ENCODE results near the gene SLC25A34.

GRCh38 chr1:15726508-15726907, 9.6 kb upstream of the SLC25A34 start:
- no peak for TF ChIP-seq EP300 (IDR thresholded peaks at IDR 0.05; ENCODE audit: borderline replicate concordance in 1 of 2, control insufficient read depth in 1 of 2, low read depth in 2 of 2, low read length in 2 of 2)
- no peak for TF ChIP-seq EGR1 (IDR thresholded peaks at IDR 0.05; ENCODE audit: borderline replicate concordance in 1 of 2, low read depth in 2 of 2, low read length in 2 of 2)
- TF ChIP-seq NFYB (IDR thresholded peaks at IDR 0.05; ENCODE audit: insufficient read depth, low read depth, low read length) = no peak
- TF ChIP-seq FOS (IDR thresholded peaks at IDR 0.05; ENCODE audit: borderline replicate concordance, extremely low read depth, insufficient read length) = no peak
- TF ChIP-seq WRNIP1 (IDR thresholded peaks at IDR 0.05; ENCODE audit: borderline replicate concordance, low read depth, low read length) = no peak
- no peak for TF ChIP-seq SUZ12 (IDR thresholded peaks at IDR 0.05; ENCODE audit: unreplicated experiment)
- no peak for TF ChIP-seq RBBP5 (conservative IDR thresholded peaks at IDR 0.05)
- no peak for TF ChIP-seq POLR2AphosphoS5 (IDR thresholded peaks at IDR 0.05; ENCODE audit: low read length)
- TF ChIP-seq JUND (IDR thresholded peaks at IDR 0.05; ENCODE audit: low read depth, low read length) = no peak
- no peak for TF ChIP-seq EZH2 (IDR thresholded peaks at IDR 0.05; ENCODE audit: borderline replicate concordance, control insufficient read depth, low read depth, low read length)
- no peak for TF ChIP-seq YY1 (IDR thresholded peaks at IDR 0.05; ENCODE audit: low read depth, low read length)
- no peak for TF ChIP-seq SP1 (IDR thresholded peaks at IDR 0.05; ENCODE audit: low read depth, low read length)
- TF ChIP-seq DPF2 (IDR thresholded peaks at IDR 0.05) = no peak
- no peak for TF ChIP-seq E2F4 (IDR thresholded peaks at IDR 0.05; ENCODE audit: low read depth, low read length)

All from GM12878 (cell line).